Activated CD8-positive, alpha-beta memory T cell treated with anti-CD3 and anti-CD28 coated beads, Interleukin-2, amount 10 ng/mL, durations not matched to agents 7 days and 5 days (primary cell): Measurements from ENCODE around the gene USP32. TPM values are rescaled to one million over a fixed set of nuclear protein-coding genes. Genes with fewer than 3 reads are reported as not detected.

Experiments
- ATAC-seq: fragments of 150-1000 bp; cut with Tn5 transposase; one replicate; pipeline ENCODE4 v1.10.0; 2021; ENCODE audit warnings: moderate library complexity
- CTCF ChIA-PET: fragments of 350-600 bp; sonication (Branson Sonifier 250); formaldehyde crosslinking; loops from one replicate; lab custom pipeline; 2021; ENCODE audit warnings: antibody characterized with exemption; lab: Charles Lee
- DNase-seq: peaks from one replicate; pipeline ENCODE4 v3.0.0-alpha.2; 2020
- H3K27ac Mint-ChIP-seq: one replicate; pipeline ENCODE4 v1.8.0; 2021; ENCODE audit warnings: mild to moderate bottlenecking, mixed read lengths
- H3K27me3 Mint-ChIP-seq: one replicate; pipeline ENCODE4 v1.8.0; 2021; ENCODE audit warnings: mixed read lengths
- H3K36me3 Mint-ChIP-seq: one replicate; pipeline ENCODE4 v1.8.0; 2021; ENCODE audit warnings: mild to moderate bottlenecking, mixed read lengths
- H3K4me1 Mint-ChIP-seq: one replicate; pipeline ENCODE4 v1.8.0; 2021; ENCODE audit warnings: mixed read lengths
- H3K4me3 Mint-ChIP-seq: one replicate; pipeline ENCODE4 v1.8.0; 2021; ENCODE audit warnings: mild to moderate bottlenecking, moderate library complexity, mixed read lengths
- H3K9me3 Mint-ChIP-seq: one replicate; pipeline ENCODE4 v1.8.0; 2022; ENCODE audit warnings: low read depth, mixed read lengths
- total RNA-seq, 2 experiments: library from RNA; stranded (reverse); gene quantifications; one replicate each; pipeline ENCODE4 v1.2.3, GENCODE V29; 2021

The USP32 gene
- total RNA-seq, 2 experiments from 2014 or later, result 33.4 to 40.4 TPM

- ATAC-seq, result peak; percentile 16
- peak; percentile 51 for DNase-seq
- Mint-ChIP-seq H3K27me3 (peaks cover 28% of the 10 kb centered on the region), H3K4me3 (peak overlapping the region; percentile 95), H3K4me1 (peaks cover 21% of the 10 kb centered on the region), H3K36me3 (peaks cover 7% of the 10 kb centered on the region), H3K9me3 (no peaks in the 10 kb centered on the region), H3K27ac (peak overlapping the region; percentile 67)
- CTCF ChIA-PET, result no interaction called here
Observed at GRCh38 chr17:60134396-60135150, 257.4 kb downstream of the USP32 start.

- no peak for ATAC-seq
- Mint-ChIP-seq H3K4me1 (peaks cover 14% of the 10 kb centered on the region), H3K36me3 (peaks cover 7% of the 10 kb centered on the region)
Observed at GRCh38 chr17:60130466-60130865, 261.5 kb downstream of the USP32 start.

GRCh38 chr17:60129164-60129563, 262.8 kb downstream of the USP32 start:
- no peaks in the 10 kb centered on the region for H3K9me3 Mint-ChIP-seq
- H3K4me1 Mint-ChIP-seq, result peaks cover 4% of the 10 kb centered on the region
- ATAC-seq (no peak), DNase-seq (no peak)
- H3K4me3 Mint-ChIP-seq, result no peak overlapping the region
- no peak overlapping the region for H3K27ac Mint-ChIP-seq
- H3K27me3 Mint-ChIP-seq, result peaks cover 2% of the 10 kb centered on the region
- H3K36me3 Mint-ChIP-seq, result peaks cover 7% of the 10 kb centered on the region
- CTCF ChIA-PET, result interaction anchor here (1.5 kb wide), 1 partner anchor 12 kb away, joined by 7 read pairs; no protein-coding TSS in a partner anchor

More at GRCh38 chr17:60130466-60130865, 261.5 kb downstream of the USP32 start:
- no peak overlapping the region for H3K4me3 Mint-ChIP-seq
- H3K27ac Mint-ChIP-seq, result no peak overlapping the region
- peaks cover 2% of the 10 kb centered on the region for H3K27me3 Mint-ChIP-seq
- no peaks in the 10 kb centered on the region for H3K9me3 Mint-ChIP-seq
- CTCF ChIA-PET, result interaction anchor here (1.5 kb wide), 1 partner anchor 11 kb away, joined by 7 read pairs; no protein-coding TSS in a partner anchor
- DNase-seq, result no peak

Other genes with a start within 250 kb of the USP32 start
- not detected for gene CA4, start 242.2 kb downstream of the USP32 start, total RNA-seq
- gene CHCT1, start 30.4 kb upstream of the USP32 start, total RNA-seq, result not detected
- 10 to 100 TPM; 25.9 to 31.8 TPM for gene APPBP2, start 134.1 kb upstream of the USP32 start, total RNA-seq
- gene PPM1D, start 208.1 kb upstream of the USP32 start, total RNA-seq, result 10 to 100 TPM; 20.3 to 22.6 TPM